GM13977 (cell line): ENCODE data around the gene ISLR2.

Experiments
- DNase-seq: peaks from one replicate; pipeline ENCODE4 v3.0.0; 2012; ENCODE audit warnings: low spot score
- CTCF ChIP-seq: IDR thresholded peaks from 2 replicates; pipeline ENCODE4 v1.5.1; 2012; ENCODE audit warnings: mild to moderate bottlenecking, control low read depth; ENCODE audit not compliant: insufficient read depth; ENCODE audit errors: extremely low read depth, missing control alignments
- in situ Hi-C: fragments of 300-500 bp; cut with MboI; formaldehyde crosslinking; loops from one replicate; pipeline ENCODE4 v1.12.0; 2022; ENCODE audit warnings: low sequenced_read_pairs, low pct_unique_long_range_greater_than_20kb, mixed read lengths, inconsistent platforms; ENCODE audit not compliant: unreplicated experiment

Gene ISLR2

DNA sequence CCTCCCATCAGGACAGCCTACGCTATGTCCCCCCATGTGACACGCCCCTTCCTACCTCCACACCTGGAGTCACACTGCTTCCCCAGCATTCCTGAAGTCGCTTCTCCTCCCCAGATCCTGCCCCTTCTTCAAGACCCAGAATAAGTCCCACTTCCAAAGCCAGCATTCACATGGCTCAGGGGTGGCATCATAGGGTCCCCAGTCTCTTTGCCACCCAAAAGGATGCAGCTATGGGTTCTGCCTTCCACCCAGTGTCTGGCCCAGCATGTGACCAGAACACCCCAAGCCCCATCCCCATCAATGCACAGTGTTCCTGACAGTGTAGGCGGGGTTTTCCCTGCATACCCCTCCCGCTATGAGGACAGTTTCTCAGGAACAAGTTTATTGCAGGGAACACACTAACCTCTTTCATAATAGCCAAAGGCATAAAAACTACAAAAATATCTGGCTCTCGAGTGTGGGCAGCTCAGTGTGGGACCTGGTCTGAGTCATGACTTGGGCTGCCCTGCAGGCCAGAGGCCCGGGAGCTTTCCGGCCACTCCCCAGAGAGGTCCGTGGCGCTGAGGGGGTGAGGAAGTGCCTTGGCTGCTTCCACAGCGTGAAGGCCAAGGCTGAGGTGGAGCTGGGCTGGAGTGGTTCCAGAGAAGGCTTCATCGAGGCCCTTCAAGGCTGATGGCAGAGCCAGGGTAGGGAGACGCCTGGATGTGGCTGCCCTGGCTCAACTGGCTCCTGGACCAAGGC lies 48.9 kb downstream of the ISLR2 start:
- DNase-seq = no peak
- in situ Hi-C loops = no loop called here
- TF ChIP-seq CTCF = no peak

DNA sequence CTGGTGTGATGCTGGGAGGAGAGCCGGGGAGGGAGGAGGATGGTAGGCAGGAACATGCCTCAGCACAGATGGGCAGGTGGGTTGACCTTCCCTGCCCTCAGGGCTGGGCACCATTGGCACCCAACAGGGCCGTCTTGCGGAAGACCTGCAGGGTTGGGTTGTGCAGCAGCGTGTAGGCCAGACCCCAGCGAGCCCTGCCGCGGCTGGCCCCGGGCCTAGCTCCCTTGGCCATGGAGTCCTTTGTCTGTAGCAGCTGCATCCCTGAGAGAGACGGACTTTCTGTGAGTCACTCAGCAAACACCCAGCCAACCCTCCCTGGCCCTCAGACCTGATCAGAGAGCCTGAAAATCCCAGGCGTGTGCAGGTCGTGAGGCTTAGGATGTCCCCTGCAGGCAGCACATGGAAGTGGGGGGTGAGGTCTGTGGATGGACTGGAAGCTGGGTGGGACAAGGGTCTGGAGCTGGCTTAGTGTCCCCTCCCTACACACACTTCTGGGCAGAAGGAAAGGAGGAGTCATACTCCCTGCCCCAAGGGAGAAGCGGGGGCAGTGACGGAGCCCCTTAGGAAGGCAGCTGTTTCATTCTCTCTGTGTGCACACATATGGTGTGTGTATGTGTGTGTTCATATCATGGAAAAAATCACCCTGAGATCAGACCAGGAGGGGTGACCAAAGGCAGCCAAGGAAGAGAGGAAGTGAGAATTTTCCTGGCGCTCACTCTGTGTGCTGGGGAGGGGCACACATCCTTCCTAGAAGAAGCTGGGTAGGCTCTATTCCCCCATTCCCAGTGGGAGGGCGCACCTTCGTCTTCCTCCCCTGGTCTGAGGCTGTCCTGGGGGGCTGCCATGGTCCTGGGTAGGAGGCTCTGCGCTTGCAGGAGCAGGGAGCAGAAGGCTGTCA lies 49.8 kb downstream of the ISLR2 start:
- no peak for DNase-seq
- in situ Hi-C loops = no loop called here
- TF ChIP-seq CTCF = no peak

DNA sequence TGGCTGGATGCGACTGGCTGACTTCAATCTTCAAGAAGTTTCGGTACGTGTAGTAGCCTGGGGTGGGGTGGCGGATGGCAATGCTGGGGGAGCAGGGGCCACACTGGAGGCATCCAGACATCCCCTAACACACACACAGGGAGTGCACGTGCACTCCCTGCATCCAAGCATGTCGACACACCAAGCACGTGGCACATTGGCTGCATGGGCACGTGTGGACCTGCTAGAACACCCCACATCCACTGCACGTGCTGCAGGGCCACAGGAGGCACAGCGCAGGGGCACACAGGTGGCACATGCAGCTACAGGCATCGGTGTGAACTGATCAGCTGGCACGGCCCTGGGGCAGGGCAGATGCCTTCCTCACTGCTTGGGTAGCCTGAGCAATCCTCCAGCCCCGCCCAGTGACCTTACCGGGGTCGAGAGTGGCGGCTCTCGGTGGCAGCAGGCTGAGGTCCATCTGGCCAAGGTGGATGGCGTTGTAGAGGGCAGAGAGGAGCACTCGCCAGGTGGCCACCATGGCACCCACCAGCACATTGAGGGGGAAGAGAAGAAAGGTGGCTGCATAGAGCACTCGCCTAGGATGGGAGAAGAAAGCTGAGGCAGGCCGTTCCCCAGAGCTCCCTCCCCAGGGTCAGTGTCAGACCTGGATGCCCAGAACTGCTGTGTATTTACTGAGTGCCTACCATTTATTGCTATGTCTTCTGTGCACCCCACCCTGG lies 50.7 kb downstream of the ISLR2 start:
- in situ Hi-C loops = no loop called here
- TF ChIP-seq CTCF = no peak
- DNase-seq = no peak

DNA sequence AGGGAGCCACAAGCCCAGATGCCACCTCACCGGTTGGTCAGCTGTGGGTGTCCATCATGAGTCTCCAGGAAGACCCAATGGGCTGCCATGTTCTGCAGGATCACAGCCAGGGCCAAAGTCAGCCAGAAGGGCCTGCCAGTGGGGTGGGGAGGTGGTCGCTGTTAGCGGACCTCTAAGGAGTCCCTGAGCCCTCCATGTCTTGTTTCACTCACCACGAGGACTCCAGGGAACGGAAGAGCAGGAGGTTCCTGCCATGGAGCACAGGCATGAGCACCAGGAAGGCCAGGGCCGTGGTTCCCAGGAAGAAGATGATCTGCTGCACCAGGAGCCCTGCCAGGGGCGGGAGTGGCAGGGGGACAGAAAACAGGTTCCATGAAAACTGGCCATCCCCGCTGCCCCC lies 51.7 kb downstream of the ISLR2 start:
- no peak for TF ChIP-seq CTCF
- no peak for DNase-seq
- in situ Hi-C loops = no loop called here

DNA sequence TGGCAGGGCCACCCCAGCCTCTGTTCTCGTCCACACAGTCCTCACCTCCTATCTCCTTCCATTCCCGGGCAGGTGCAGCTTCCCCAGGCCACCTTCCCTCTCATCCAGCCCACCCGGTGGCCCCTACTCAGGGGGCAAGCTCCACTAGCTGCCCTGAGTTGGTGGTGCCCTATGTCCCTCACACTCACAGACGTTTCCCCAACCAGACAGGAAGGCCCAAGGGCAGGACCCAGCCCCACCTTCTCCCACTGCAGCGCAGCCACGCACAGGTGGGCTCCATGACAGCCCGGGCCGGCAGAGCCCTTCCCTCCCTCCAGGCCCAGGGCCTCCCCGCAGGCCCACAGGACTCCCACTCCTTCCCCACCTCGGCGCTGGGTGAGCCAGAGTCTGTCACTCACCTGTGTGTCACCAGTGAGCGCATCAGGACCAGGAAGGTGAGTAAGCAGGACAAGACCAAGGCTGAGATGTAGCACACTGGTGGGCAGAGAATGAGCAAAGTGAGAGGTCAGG lies 54.3 kb downstream of the ISLR2 start:
- in situ Hi-C loops = no loop called here
- no peak for DNase-seq
- TF ChIP-seq CTCF = no peak

DNA sequence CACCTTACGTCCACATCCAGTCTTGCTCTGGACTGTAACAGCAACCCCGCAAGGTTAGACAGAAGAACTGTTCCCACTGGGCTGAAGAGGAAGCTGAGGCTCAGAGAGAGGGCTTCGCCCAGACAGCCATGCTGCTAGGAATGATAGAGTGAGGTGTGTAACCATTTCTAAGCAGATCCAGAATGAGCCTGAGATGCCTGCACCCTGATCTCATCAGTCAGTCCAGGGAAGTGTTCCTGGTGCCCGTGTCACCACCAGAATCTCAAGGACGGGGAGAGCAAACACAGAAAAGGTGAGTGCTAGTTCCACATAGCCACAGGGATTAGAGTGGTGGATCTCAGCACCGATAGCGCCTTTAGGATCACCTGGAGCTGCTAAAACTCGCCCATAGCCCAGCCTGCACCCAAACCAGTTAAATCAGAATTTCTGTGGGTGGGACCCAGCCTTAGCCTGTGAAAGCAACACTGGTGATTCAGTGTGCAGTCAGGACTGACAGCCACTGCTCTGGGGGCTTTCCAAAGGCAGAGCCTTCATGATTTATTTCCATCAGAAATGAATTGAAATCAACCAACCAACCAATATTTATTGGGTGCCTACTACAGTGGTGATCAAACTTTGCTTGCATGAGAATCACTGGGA lies 55.4 kb downstream of the ISLR2 start:
- in situ Hi-C loops = no loop called here
- DNase-seq = no peak
- TF ChIP-seq CTCF = no peak
